Endothelial cell of umbilical vein (primary cell): Measurements from ENCODE around the gene VAMP2. TPM values are rescaled to one million over a fixed set of nuclear protein-coding genes. Genes with fewer than 3 reads are reported as not detected.

ENCODE experiments used
- BruUV-seq: library from RNA; stranded (reverse); fragments of 400-500 nt; replicated peaks from 2 replicates; lab custom pipeline; 2021; lab: Mats Ljungman, UMichigan
- CTCF ChIA-PET: fragments of 300-600, 350-600 bp; sonication (Branson Sonifier 250); formaldehyde crosslinking; loops from one replicate; lab custom pipeline; 2021; ENCODE audit warnings: antibody characterized with exemption, inconsistent platforms; lab: Charles Lee
- POLR2A ChIA-PET: fragments of 300-600, 350-600 bp; sonication (Branson Sonifier 250); formaldehyde crosslinking; loops from one replicate; lab custom pipeline; 2021; ENCODE audit warnings: antibody characterized with exemption, inconsistent platforms; lab: Charles Lee
- DNase-seq: peaks from one replicate; pipeline ENCODE4 v3.0.0-alpha.2; 2011; ENCODE audit warnings: low read depth, low spot score
- FAIRE-seq: peaks from 2 replicates; lab custom pipeline; 2011; peaks lifted over from hg19 to GRCh38; lab: Jason Lieb, UNC
- H2AFZ ChIP-seq: 2 replicates; pipeline ENCODE4 v1.6.0; 2012; ENCODE audit warnings: low read depth, low read length, control low read depth, inconsistent platforms
- H3K27ac ChIP-seq: 2 replicates; pipeline ENCODE4 v1.5.1; 2011; ENCODE audit warnings: low read depth, mild to moderate bottlenecking, control low read depth, low read length, moderate library complexity; ENCODE audit not compliant: insufficient read depth
- H3K27me3 ChIP-seq, 2 experiments: 2 replicates each; pipeline versions ENCODE4 v1.6.0 to v1.6.1; 2011; ENCODE audit warnings: low read length in 2 of 2, mixed read lengths in 1 of 2; ENCODE audit not compliant: control insufficient read depth in 2 of 2, insufficient read depth in 2 of 2
- H3K36me3 ChIP-seq, 2 experiments: 2 replicates in 1 of 2; 3 replicates in 1 of 2; pipeline ENCODE4 v1.5.1; 2011; ENCODE audit warnings: low read length in 2 of 2, mild to moderate bottlenecking in 1 of 2, moderate library complexity in 1 of 2; ENCODE audit not compliant: control insufficient read depth in 2 of 2, insufficient read depth in 2 of 2; ENCODE audit errors: extremely low read depth in 1 of 2
- H3K4me1 ChIP-seq: 3 replicates; pipeline ENCODE4 v1.5.1; 2011; ENCODE audit warnings: mild to moderate bottlenecking, low read length; ENCODE audit not compliant: control insufficient read depth, insufficient read depth; ENCODE audit errors: extremely low read depth
- H3K4me2 ChIP-seq: 2 replicates; pipeline ENCODE4 v1.6.1; 2011; ENCODE audit warnings: low read length, control low read depth, mixed read lengths; ENCODE audit not compliant: insufficient read depth
- H3K4me3 ChIP-seq, 3 experiments: fragments of 200-600 bp in 1 of 3; sonication (generic), shearing (Covaris generic) in 1 of 3; replicated peaks in 1 of 3; 2 replicates each; pipeline ENCODE4 v1.5.1; 2011 to 2016; ENCODE audit warnings: control low read depth in 3 of 3, low read length in 3 of 3, mild to moderate bottlenecking in 2 of 3, inconsistent platforms in 1 of 3, low read depth in 1 of 3, moderate library complexity in 1 of 3; ENCODE audit not compliant: insufficient read depth in 1 of 3
- H3K79me2 ChIP-seq: 2 replicates; pipeline ENCODE4 v1.6.0; 2012; ENCODE audit warnings: low read length, inconsistent platforms; ENCODE audit not compliant: control insufficient read depth, insufficient read depth
- H3K9ac ChIP-seq: replicated peaks from 2 replicates; pipeline ENCODE3; 2011; ENCODE audit warnings: low read length, control low read depth; ENCODE audit not compliant: insufficient read depth; ENCODE audit errors: extremely low read depth
- H3K9me1 ChIP-seq: replicated peaks from 3 replicates; pipeline ENCODE4 v1.6.0; 2011; ENCODE audit warnings: mild to moderate bottlenecking, low read length; ENCODE audit not compliant: control insufficient read depth, insufficient read depth; ENCODE audit errors: extremely low read depth
- H3K9me3 ChIP-seq: replicated peaks from 2 replicates; pipeline ENCODE4 v1.5.1; 2012; ENCODE audit warnings: low read length, inconsistent platforms; ENCODE audit not compliant: control insufficient read depth, insufficient read depth
- H4K20me1 ChIP-seq: replicated peaks from 2 replicates; pipeline ENCODE3; 2011; ENCODE audit warnings: mild to moderate bottlenecking, low read length; ENCODE audit not compliant: control insufficient read depth, insufficient read depth; ENCODE audit errors: extremely low read depth
- EZH2 ChIP-seq: IDR thresholded peaks from 2 replicates; pipeline ENCODE4 v1.6.1; 2012; ENCODE audit warnings: borderline replicate concordance, low read depth, mild to moderate bottlenecking, moderate library complexity, low read length, inconsistent platforms; ENCODE audit not compliant: severe bottlenecking
- FOS ChIP-seq: IDR thresholded peaks from 2 replicates; pipeline ENCODE4 v1.6.1; 2011; ENCODE audit warnings: mild to moderate bottlenecking, low read length, moderate library complexity, borderline replicate concordance; ENCODE audit not compliant: insufficient read depth
- GATA2 ChIP-seq: IDR thresholded peaks from 2 replicates; pipeline ENCODE4 v1.7.0; 2011; ENCODE audit warnings: low read depth, mild to moderate bottlenecking, moderate library complexity, mixed read lengths, low read length; ENCODE audit not compliant: insufficient read length, insufficient read depth
- JUN ChIP-seq: IDR thresholded peaks from 2 replicates; pipeline ENCODE4 v1.6.1; 2011; ENCODE audit warnings: borderline replicate concordance, low read depth; ENCODE audit not compliant: insufficient read length, insufficient read depth
- MYC ChIP-seq: IDR thresholded peaks from one replicate; pipeline ENCODE4 v1.6.1; 2011; ENCODE audit warnings: mild to moderate bottlenecking, low read depth, low read length
- POLR2A ChIP-seq: IDR thresholded peaks from 2 replicates; pipeline ENCODE4 v1.6.1; 2012; ENCODE audit warnings: low read depth, mild to moderate bottlenecking, control low read depth, low read length
- dilution Hi-C: fragments of 300-500 bp; cut with MboI; formaldehyde crosslinking; loops from one replicate; pipeline ENCODE4 v1.15.0; 2019; ENCODE audit warnings: low sequenced_read_pairs; ENCODE audit not compliant: extremely low pct_ligation_motif_present
- intact Hi-C: fragments of 100-400 bp; cut with micrococcal nuclease; formaldehyde crosslinking; loops from one replicate; pipeline ENCODE4 v1.10.0; 2022
- polyA plus RNA-seq, 4 experiments: library from polyadenylated mRNA; depleted of rRNA in 3 of 4; stranded (reverse) in 3 of 4; unstranded in 1 of 4; fragments of >200 nt; gene quantifications; 2 replicates each; pipeline versions ENCODE4 v1.2.1 to v1.2.3, GENCODE V29; 2011 to 2012; ENCODE audit warnings: missing spikeins in 1 of 4
- total RNA-seq: library from RNA; stranded (reverse); gene quantifications from 2 replicates; pipeline ENCODE4 v1.2.3, GENCODE V29; 2021
- TF ChIP-seq, protein P1 (sequence below), 2 donors: IDR thresholded peaks; 1 replicate in 1 of 2; 2 replicates in 1 of 2; pipeline ENCODE4 v1.5.1; 2011; ENCODE audit warnings: low read length in 2 of 2, mild to moderate bottlenecking in 2 of 2, moderate library complexity in 2 of 2, control low read depth in 1 of 2, inconsistent platforms in 1 of 2, low read depth in 1 of 2; ENCODE audit not compliant: insufficient read depth in 1 of 2; ENCODE audit errors: extremely low read depth in 1 of 2

The VAMP2 gene
- total and polyA plus RNA-seq, 2 donors (not counting 3 experiments of a cell fraction or from before 2014, with no cell fraction given): 35.9 to 38.0 TPM

GRCh38 chr17:8167526-8167925 lies 4.8 kb upstream of the VAMP2 start:
- no peak overlapping the region for H3K9ac ChIP-seq
- peaks cover 11% of the 10 kb centered on the region for H3K4me1 ChIP-seq
- no peaks in the 10 kb centered on the region for H4K20me1 ChIP-seq
- dilution Hi-C loops: no loop called here
- FAIRE-seq (no peak), DNase-seq (no peak)
- no peak overlapping the region for H3K27ac ChIP-seq
- POLR2A ChIA-PET: no interaction called here
- peaks cover 2% of the 10 kb centered on the region for H3K79me2 ChIP-seq
- H2AFZ ChIP-seq: no peak overlapping the region
- no peaks in the 10 kb centered on the region for H3K36me3 ChIP-seq
- H3K27me3 ChIP-seq: no peaks in the 10 kb centered on the region
- H3K4me2 ChIP-seq: no peak overlapping the region
- intact Hi-C loops: no loop called here
- CTCF ChIA-PET: interaction anchor here (0.8 to 1.0 kb wide), 2 partner anchors 12 to 13 kb away, joined by 3 read pairs; no protein-coding TSS in a partner anchor
- H3K9me3 ChIP-seq: no peaks in the 10 kb centered on the region
- H3K4me3 ChIP-seq: no peak overlapping the region
- H3K9me1 ChIP-seq: no peaks in the 10 kb centered on the region
- TF ChIP-seq FOS (no peak), POLR2A (no peak), JUN (no peak), GATA2 (no peak), EZH2 (no peak), MYC (no peak)
- TF ChIP-seq, protein P1, sequence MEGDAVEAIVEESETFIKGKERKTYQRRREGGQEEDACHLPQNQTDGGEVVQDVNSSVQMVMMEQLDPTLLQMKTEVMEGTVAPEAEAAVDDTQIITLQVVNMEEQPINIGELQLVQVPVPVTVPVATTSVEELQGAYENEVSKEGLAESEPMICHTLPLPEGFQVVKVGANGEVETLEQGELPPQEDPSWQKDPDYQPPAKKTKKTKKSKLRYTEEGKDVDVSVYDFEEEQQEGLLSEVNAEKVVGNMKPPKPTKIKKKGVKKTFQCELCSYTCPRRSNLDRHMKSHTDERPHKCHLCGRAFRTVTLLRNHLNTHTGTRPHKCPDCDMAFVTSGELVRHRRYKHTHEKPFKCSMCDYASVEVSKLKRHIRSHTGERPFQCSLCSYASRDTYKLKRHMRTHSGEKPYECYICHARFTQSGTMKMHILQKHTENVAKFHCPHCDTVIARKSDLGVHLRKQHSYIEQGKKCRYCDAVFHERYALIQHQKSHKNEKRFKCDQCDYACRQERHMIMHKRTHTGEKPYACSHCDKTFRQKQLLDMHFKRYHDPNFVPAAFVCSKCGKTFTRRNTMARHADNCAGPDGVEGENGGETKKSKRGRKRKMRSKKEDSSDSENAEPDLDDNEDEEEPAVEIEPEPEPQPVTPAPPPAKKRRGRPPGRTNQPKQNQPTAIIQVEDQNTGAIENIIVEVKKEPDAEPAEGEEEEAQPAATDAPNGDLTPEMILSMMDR (IDR thresholded peaks at IDR 0.05; ENCODE audit: extremely low read depth in 1 of 2, insufficient read depth in 1 of 2, low read depth in 1 of 2, low read length in 2 of 2): no peak
- no TSS peak for BruUV-seq
